Liver (tissue), 9 donors: ENCODE data around the gene PIR. TPM values are rescaled to one million over a fixed set of nuclear protein-coding genes. Genes with fewer than 3 reads are reported as not detected.
A peak's percentile ranks its signal among the peaks of the same experiment; 100 is the strongest.

ENCODE experiments used
- DNase-seq: peaks from one replicate; pipeline ENCODE4 v3.0.0-alpha.2; 2017; ENCODE audit warnings: low spot score
- H3K27ac ChIP-seq, 2 donors: one replicate each; pipeline ENCODE4 v1.7.0; 2013; ENCODE audit warnings: inconsistent platforms in 2 of 2, low read length in 2 of 2, control low read depth in 1 of 2, low read depth in 1 of 2, mild to moderate bottlenecking in 1 of 2
- H3K27me3 ChIP-seq, 4 donors: one replicate each; pipeline versions ENCODE4 v1.6.1 to v1.7.0; 2013; ENCODE audit warnings: low read length in 3 of 4, inconsistent platforms in 1 of 4, mild to moderate bottlenecking in 1 of 4, moderate library complexity in 1 of 4; ENCODE audit not compliant: control insufficient read depth in 4 of 4, insufficient read depth in 4 of 4
- H3K36me3 ChIP-seq, 4 donors: one replicate each; pipeline versions ENCODE4 v1.6.1 to v1.7.0; 2013; ENCODE audit warnings: low read length in 3 of 4, mild to moderate bottlenecking in 3 of 4, low read depth in 1 of 4, moderate library complexity in 1 of 4; ENCODE audit not compliant: control insufficient read depth in 4 of 4, insufficient read depth in 3 of 4
- H3K4me1 ChIP-seq, 4 donors: one replicate each; pipeline versions ENCODE4 v1.6.1 to v1.7.0; 2013; ENCODE audit warnings: low read length in 3 of 4, mild to moderate bottlenecking in 3 of 4, moderate library complexity in 1 of 4; ENCODE audit not compliant: control insufficient read depth in 4 of 4, insufficient read depth in 4 of 4
- H3K4me3 ChIP-seq, 3 donors: one replicate each; pipeline versions ENCODE4 v1.6.1 to v1.7.0; 2013; ENCODE audit warnings: low read length in 3 of 3, control low read depth in 1 of 3, low read depth in 1 of 3, mild to moderate bottlenecking in 1 of 3
- H3K9ac ChIP-seq, 2 donors: one replicate each; pipeline ENCODE4 v1.7.0; 2013; ENCODE audit warnings: low read length in 2 of 2, mild to moderate bottlenecking in 2 of 2, moderate library complexity in 2 of 2, control low read depth in 1 of 2, low read depth in 1 of 2
- H3K9me3 ChIP-seq, 4 donors: one replicate each; pipeline versions ENCODE4 v1.6.1 to v1.7.0; 2013; ENCODE audit warnings: low read length in 3 of 4; ENCODE audit not compliant: control insufficient read depth in 4 of 4
- EGR1 ChIP-seq, 2 donors: IDR thresholded peaks; 2 replicates each; pipeline ENCODE4 v1.6.1; 2016 to 2018; ENCODE audit warnings: antibody characterized with exemption in 2 of 2, low read depth in 2 of 2
- FOXA1 ChIP-seq: IDR thresholded peaks from 2 replicates; pipeline ENCODE4 v1.6.1; 2016; ENCODE audit warnings: antibody characterized with exemption
- FOXA2 ChIP-seq: IDR thresholded peaks from 2 replicates; pipeline ENCODE4 v1.6.1; 2016; ENCODE audit warnings: antibody characterized with exemption
- GABPA ChIP-seq, 2 donors: IDR thresholded peaks in 1 of 2; conservative IDR thresholded peaks in 1 of 2; 2 replicates each; pipeline ENCODE4 v1.6.1; 2016; ENCODE audit warnings: antibody characterized with exemption in 2 of 2, mild to moderate bottlenecking in 1 of 2, moderate library complexity in 1 of 2
- HNF4A ChIP-seq, 2 donors: conservative IDR thresholded peaks; 2 replicates each; pipeline ENCODE4 v1.6.1; 2016; ENCODE audit warnings: antibody characterized with exemption in 2 of 2, mild to moderate bottlenecking in 2 of 2
- HNF4G ChIP-seq: IDR thresholded peaks from 2 replicates; pipeline ENCODE4 v1.6.1; 2016; ENCODE audit warnings: antibody characterized with exemption
- JUND ChIP-seq, 2 donors: IDR thresholded peaks; 2 replicates each; pipeline ENCODE4 v1.6.1; 2016; ENCODE audit warnings: antibody characterized with exemption in 2 of 2
- NR2F2 ChIP-seq: IDR thresholded peaks from 2 replicates; pipeline ENCODE4 v1.6.1; 2016; ENCODE audit warnings: antibody characterized with exemption
- RAD21 ChIP-seq, 2 donors: IDR thresholded peaks; 2 replicates each; pipeline ENCODE4 v1.6.1; 2016; ENCODE audit warnings: antibody characterized with exemption in 2 of 2, mild to moderate bottlenecking in 2 of 2
- REST ChIP-seq: IDR thresholded peaks from 2 replicates; pipeline ENCODE4 v1.6.1; 2016; ENCODE audit warnings: antibody characterized with exemption, mild to moderate bottlenecking
- RXRA ChIP-seq, 2 donors: IDR thresholded peaks; 2 replicates each; pipeline ENCODE4 v1.6.1; 2017 to 2018; ENCODE audit warnings: antibody characterized with exemption in 2 of 2, mild to moderate bottlenecking in 1 of 2
- SP1 ChIP-seq: IDR thresholded peaks from 2 replicates; pipeline ENCODE4 v1.6.1; 2018; ENCODE audit warnings: antibody characterized with exemption, mild to moderate bottlenecking
- TAF1 ChIP-seq: conservative IDR thresholded peaks from 2 replicates; pipeline ENCODE4 v1.6.1; 2016; ENCODE audit warnings: antibody characterized with exemption, mild to moderate bottlenecking
- YY1 ChIP-seq: IDR thresholded peaks from 2 replicates; pipeline ENCODE4 v1.6.1; 2016; ENCODE audit warnings: antibody characterized with exemption, mild to moderate bottlenecking
- ZBTB33 ChIP-seq: IDR thresholded peaks from 2 replicates; pipeline ENCODE4 v1.6.1; 2016; ENCODE audit warnings: antibody characterized with exemption
- WGBS: extraction: QIAGEN DNeasy Blood & Tissue Kit; methylation state at CpG from one replicate; pipeline ENCODE4 v1.1.7; 2013; 5-methylcytosine and 5-hydroxymethylcytosine counted together
- polyA plus RNA-seq, 2 donors: library from polyadenylated mRNA; stranded (reverse) in 1 of 2; unstranded in 1 of 2; fragments of 200-250 nt in 1 of 2; fragments of >200 nt in 1 of 2; fragmentation: Nextera tagmentation in 1 of 2; extraction: Ambion mirVana in 1 of 2; gene quantifications; one replicate each; pipeline versions ENCODE4 v1.2.1 to v1.2.3, GENCODE V29; 2013 to 2015
- total RNA-seq, 2 donors: library from RNA; depleted of rRNA; stranded (reverse); fragments of >200 nt; gene quantifications; one replicate each; pipeline ENCODE4 v1.2.3, GENCODE V29; 2014
- TF ChIP-seq, protein P1 (sequence below): fragments of 150-350 bp; IDR thresholded peaks from 2 replicates; pipeline ENCODE4 v1.5.1; 2017; ENCODE audit warnings: improper control_type of control experiment, low read depth, low read length; ENCODE audit not compliant: missing input control
- TF ChIP-seq, protein P2 (sequence below): IDR thresholded peaks from 2 replicates; pipeline ENCODE4 v1.6.1; 2016; ENCODE audit warnings: antibody characterized with exemption
- TF ChIP-seq, protein P3 (sequence below): IDR thresholded peaks from 2 replicates; pipeline ENCODE4 v1.6.1; 2016; ENCODE audit warnings: antibody characterized with exemption
- donor health status: healthy.
- donor health status: healthy.
- donor health status: healthy.
- donor health status: healthy.
- donor health status: healthy.

Gene PIR
- total RNA-seq (10 to 100 TPM in 1 of 2 donors, 1 to 10 TPM in 1; 9.0 to 16.4 TPM), polyA plus RNA-seq (10 to 100 TPM; 17.6 to 24.7 TPM)

DNA sequence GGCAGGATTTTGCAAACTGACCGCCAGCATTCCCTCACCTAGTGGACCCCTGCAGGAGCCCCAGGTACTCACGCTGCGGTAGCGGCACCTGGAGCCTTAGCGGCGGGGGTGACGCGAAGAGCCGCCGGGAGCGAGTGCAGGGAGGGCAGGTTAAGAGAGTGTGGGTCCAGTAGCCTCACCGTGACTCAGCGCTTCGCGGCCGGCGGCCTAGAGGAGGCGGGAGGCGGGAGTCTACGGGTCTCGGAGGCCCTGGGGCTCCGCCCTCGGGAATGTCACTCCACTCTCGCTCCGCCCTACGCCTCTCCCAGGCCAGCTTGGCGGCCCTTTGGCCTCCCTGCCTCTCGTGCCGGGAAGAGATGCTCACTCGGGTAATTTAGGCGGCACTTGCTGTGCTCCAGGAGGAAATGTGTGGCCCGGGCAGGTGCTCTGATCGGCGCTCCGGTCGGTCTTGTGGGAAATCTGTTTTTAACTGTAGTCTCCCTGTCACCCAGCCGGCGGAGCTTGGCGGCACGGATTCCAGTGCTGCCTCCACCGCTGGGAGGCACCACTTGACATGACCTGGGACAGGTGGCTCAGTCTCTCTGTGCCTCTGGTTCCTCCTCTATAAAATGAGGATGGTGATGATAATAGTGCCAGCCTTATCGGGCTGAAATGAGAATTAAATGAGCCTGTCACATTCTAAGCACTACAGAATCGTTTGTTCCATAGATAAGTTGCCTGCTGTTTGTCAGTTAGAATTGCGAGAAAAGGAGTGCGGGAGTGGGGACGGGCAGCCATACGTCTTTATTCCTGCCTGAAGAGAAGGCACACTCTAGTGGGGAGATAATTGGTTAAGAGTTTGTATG is at the start of gene PIR:
Gene PIR (minus strand): TSS at position 216 of the 845 bp plus-strand sequence. CDS start 2,076 bp downstream, outside the sequence.
- no peaks in the 10 kb centered on the region for H3K27me3 ChIP-seq
- H3K9ac ChIP-seq: peak within 1 kb of the TSS in 1 of 2 donors; percentile 91
- H3K27ac ChIP-seq: peak within 1 kb of the TSS; percentile 65 to 66

More for the DNA sequence above, at the start of gene PIR:
- peak within 1 kb of the TSS; percentile 72 to 81 (median 77) for H3K4me3 ChIP-seq
- TF ChIP-seq RXRA (IDR thresholded peaks at IDR 0.05): peak in 1 of 2 donors; percentile 23
- TF ChIP-seq GABPA (IDR thresholded peaks at IDR 0.05 in 1 of 2, conservative IDR thresholded peaks at IDR 0.05 in 1 of 2): no peak
- peak; percentile 68 for TF ChIP-seq YY1
- peak; percentile 3 to 25 for TF ChIP-seq HNF4A (conservative IDR thresholded peaks at IDR 0.05)
- peak in 1 of 2 donors; percentile 19 for TF ChIP-seq JUND (IDR thresholded peaks at IDR 0.05)
- no peak for TF ChIP-seq FOXA2
- TF ChIP-seq, protein P1, sequence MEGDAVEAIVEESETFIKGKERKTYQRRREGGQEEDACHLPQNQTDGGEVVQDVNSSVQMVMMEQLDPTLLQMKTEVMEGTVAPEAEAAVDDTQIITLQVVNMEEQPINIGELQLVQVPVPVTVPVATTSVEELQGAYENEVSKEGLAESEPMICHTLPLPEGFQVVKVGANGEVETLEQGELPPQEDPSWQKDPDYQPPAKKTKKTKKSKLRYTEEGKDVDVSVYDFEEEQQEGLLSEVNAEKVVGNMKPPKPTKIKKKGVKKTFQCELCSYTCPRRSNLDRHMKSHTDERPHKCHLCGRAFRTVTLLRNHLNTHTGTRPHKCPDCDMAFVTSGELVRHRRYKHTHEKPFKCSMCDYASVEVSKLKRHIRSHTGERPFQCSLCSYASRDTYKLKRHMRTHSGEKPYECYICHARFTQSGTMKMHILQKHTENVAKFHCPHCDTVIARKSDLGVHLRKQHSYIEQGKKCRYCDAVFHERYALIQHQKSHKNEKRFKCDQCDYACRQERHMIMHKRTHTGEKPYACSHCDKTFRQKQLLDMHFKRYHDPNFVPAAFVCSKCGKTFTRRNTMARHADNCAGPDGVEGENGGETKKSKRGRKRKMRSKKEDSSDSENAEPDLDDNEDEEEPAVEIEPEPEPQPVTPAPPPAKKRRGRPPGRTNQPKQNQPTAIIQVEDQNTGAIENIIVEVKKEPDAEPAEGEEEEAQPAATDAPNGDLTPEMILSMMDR: peak; percentile 4
- TF ChIP-seq HNF4G: no peak
- peak; percentile 85 for TF ChIP-seq REST
- TF ChIP-seq, protein P2, sequence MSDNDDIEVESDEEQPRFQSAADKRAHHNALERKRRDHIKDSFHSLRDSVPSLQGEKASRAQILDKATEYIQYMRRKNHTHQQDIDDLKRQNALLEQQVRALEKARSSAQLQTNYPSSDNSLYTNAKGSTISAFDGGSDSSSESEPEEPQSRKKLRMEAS: no peak
- TF ChIP-seq ZBTB33: no peak
- no peak for TF ChIP-seq EGR1 (IDR thresholded peaks at IDR 0.05; ENCODE audit: low read depth in 2 of 2)
- TF ChIP-seq NR2F2: no peak
- TF ChIP-seq FOXA1: no peak
- TF ChIP-seq, protein P3, sequence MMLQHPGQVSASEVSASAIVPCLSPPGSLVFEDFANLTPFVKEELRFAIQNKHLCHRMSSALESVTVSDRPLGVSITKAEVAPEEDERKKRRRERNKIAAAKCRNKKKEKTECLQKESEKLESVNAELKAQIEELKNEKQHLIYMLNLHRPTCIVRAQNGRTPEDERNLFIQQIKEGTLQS: no peak
- TF ChIP-seq RAD21 (IDR thresholded peaks at IDR 0.05): peak in 1 of 2 donors; percentile 28
- peak; percentile 24 for TF ChIP-seq SP1
- TF ChIP-seq TAF1: no peak
- no peaks in the 10 kb centered on the region for H3K9me3 ChIP-seq
- WGBS: 9% methylated on average over 47 of the region's 47 CpGs
- peaks cover 0 to 3% (median 0%) of the 10 kb centered on the region in 4 donors for H3K36me3 ChIP-seq
- peak; percentile 85 for DNase-seq
- peaks cover 0 to 5% (median 2%) of the 10 kb centered on the region in 4 donors for H3K4me1 ChIP-seq
